ENCODE results near the gene IL18R1.

DNA sequence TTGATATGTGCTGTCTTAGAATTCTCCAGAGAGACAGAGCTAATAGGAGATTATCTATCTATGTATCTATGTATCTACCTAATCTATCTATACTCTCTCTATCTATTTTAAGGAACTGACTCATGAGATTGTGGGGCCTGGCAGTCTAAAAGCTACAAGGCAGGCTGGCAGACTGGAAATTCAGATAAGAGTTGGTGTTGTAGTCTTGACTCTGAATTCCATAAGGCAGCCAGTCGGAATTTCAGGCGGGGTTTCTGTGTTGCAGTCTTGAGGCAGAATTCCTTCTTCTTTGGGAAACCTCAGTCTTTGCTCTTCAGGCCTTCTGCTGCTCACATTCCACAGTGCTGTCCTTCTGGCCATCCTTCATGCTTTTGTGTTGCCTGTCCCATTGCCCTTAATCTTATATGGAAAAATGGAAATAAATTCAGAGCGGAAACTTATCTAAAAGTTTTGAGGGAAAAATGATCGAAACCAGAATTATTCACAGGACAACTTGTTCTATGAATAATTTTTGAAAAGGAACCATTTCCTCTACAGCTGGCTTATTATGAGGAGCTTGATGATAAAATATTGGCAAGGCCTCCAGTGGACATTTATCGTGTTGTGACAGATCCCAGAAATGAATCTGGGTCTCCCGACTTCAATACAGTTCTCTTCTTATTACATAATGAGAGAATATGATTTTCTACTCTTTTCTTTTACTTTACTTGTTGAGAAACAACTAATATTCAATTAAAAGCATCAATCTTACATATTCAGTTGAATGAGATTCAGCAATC is 33.5 kb upstream of the IL18R1 start:
- no peak for TF ChIP-seq EZH2 (IDR thresholded peaks at IDR 0.05)
- no peak for TF ChIP-seq POLR2AphosphoS5 (IDR thresholded peaks at IDR 0.05; ENCODE audit: borderline replicate concordance, low read depth, low read length)
- no peak for TF ChIP-seq FOXP2 (optimal IDR thresholded peaks at IDR 0.05; ENCODE audit: control extremely low read depth, extremely low read length, insufficient read depth)
